ENCODE measurements around the gene PPFIA1.
A peak's percentile ranks its signal among the peaks of the same experiment; 100 is the strongest.

Gene PPFIA1

GRCh38 chr11:70414341-70415100 lies 144.0 kb downstream of the PPFIA1 start:
- no peak for DNase-seq (ENCODE audit: low read depth in 2 of 2)

DNA sequence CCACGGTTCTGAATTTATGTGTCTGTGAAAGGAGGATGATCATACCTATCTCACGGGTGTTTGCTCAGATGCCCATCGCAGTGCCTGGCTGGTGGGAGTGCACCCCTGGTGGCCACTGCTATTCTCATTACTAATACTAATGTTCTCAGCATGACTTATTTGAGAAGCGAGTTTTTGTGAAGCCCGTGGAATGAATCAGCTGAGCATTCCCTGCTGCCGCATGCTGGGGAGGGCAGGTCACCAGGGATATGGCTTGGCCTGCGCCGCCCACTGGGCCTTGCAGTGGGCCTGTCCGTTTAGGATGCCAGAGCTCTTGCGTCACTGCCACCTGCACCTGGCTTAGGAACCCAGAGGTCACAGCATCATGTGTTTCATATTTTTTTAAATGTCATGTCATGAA lies 144.7 kb downstream of the PPFIA1 start:
- no peak for DNase-seq (ENCODE audit: low read depth in 2 of 2)

DNA sequence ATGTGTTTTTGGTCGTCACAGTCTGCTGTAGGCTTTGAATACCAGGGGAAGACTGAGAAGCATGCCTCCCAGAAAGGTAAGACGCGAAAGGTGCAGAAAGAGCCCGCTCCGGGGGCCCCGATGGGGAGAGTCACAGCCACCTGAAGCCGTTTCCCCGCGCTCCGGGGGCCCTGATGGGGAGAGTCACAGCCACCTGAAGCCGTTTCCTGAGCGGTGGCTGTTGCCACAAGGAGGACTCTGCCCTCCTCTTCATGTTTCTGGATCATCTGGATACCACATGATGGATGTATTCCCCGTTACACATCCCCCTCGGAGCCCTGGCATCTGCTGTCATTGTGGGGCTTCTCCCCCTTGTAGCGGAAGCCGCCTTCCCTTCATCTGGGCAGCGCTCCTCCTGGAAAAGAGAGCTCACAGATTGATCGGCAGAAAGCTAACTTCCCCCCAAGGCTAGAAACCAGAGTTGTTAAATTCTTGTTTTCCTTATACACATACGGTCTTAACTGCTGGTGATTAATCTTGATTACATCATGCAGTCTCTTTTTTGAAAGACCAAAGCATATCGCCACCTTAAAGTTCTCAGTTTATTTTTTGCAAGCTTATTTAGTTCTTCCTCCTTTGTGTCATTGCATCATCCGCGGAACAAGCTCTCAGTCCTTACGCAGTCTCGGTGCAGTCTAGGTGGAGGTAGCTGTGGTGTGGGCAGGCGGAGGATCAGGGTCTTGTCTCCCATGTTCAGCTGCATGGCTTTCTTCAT lies 145.3 kb downstream of the PPFIA1 start:
- no peak for DNase-seq (ENCODE audit: low read depth in 2 of 2)

DNA sequence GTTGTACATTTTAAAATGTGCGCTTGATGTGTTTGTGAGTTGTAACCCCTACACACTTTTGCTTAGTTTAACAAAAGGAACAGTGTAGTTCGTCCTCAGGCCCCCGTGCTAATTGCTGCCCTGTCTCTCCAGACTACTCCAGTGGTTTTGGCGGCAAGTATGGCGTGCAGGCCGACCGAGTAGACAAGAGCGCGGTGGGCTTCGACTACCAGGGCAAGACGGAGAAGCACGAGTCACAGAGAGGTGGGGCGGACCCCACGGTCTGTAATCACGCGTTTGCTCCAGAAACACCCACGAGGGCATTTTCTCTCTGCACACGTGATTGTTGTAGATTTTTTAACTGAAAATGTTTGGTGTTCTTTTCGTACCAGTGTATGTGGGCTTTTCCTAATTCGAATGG lies 146.4 kb downstream of the PPFIA1 start:
- DNase-seq (ENCODE audit: low read depth in 2 of 2): no peak

GRCh38 chr11:70418130-70418529 lies 147.6 kb downstream of the PPFIA1 start:
- no peak for DNase-seq (ENCODE audit: low read depth in 2 of 2)

DNA sequence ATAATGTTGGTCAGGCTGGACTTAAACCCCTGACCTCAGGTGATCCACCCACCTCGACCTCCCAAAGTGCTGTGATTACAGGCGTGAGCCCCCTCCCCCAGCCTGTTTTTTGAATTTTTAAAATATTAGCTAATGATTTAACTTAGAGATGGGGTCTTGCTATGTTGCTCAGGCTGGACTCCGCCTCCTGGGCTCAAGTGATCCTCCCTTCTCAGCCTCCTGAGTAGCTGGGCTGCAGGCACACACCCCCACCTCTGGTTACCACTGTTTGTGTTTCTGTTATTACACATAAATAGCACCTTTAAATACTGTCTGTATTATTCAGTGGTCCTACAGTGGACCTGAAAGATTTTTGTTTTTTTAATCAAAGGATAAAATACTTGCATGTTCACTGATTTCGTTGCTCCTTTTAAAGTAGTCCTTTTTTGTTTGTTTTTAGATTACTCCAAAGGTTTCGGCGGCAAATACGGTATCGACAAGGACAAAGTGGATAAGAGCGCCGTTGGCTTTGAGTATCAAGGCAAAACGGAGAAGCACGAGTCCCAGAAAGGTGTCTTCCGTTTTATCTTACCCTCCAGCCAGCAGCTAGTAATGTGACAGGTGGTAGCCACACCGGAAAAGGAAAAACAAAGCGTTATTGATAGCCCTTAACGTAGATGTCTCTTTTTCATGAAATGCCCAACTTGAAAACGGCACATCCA lies 149.0 kb downstream of the PPFIA1 start:
- DNase-seq (ENCODE audit: low read depth in 2 of 2): no peak

DNA sequence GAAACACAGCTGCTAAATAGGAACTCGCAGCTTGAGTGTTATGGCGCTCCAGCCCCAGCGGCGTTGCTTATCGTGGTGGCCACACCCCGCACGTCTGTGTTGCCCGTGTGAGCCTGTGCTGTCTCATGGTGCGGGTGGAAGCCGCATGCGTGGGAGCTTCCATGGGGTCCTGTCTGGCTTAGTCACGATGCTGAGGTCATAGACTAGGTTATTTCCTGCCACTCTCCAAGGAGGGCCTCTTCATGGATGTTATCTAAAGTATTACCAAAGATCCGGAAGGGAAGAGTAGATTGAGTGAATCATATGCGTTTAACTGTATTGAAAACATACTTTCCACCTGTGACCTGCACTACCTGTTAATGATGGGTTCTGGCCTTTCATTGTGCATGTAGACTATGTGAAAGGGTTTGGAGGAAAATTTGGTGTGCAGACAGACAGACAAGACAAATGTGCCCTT lies 149.5 kb downstream of the PPFIA1 start:
- DNase-seq (ENCODE audit: low read depth in 2 of 2): no peak

- DNase-seq (ENCODE audit: low read depth in 2 of 2): no peak
Measured at GRCh38 chr11:70420496-70420895, 150.0 kb downstream of the PPFIA1 start.

- no peak for DNase-seq (ENCODE audit: low read depth in 2 of 2)
Measured at GRCh38 chr11:70421123-70421522, 150.6 kb downstream of the PPFIA1 start.

DNA sequence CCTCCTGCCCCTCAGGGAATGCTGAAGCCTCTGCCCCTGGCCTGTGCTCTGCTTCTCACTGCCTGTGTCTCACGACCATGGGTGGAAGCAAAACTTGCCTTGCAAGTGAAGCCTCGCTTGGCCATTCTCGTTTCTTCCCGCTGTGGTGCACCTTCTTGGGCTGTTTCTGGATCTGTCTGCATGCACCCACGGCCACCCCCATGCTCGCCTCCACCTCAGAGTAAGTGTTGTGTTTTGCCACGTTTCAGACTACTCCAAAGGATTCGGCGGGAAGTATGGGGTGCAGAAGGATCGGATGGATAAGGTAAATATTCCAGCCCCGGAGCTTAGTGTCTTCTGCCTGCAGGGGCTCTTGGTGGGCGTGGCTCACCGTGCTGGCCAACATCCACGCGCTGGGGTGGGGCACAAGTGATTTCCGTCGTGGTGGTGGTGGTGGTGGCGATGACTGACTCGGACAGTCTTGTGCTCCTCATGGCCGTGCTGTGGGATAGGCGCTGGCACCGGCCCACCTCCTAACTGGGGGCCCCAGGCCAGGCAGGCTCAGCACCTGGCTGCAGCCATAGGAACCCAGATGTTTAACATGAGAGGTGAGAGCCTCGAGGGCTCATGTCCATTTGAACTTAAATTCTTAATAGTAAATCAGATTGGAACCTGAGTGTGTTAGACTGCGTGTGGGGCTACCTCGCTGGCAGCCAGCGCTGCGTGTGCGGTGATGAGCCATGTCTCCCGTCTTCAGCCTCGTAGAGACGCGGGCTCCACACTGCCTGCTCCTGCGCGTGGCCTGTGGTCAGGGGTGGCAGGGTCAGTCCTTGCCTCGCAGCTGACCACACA lies 152.4 kb downstream of the PPFIA1 start:
- no peak for DNase-seq (ENCODE audit: low read depth in 2 of 2)

DNA sequence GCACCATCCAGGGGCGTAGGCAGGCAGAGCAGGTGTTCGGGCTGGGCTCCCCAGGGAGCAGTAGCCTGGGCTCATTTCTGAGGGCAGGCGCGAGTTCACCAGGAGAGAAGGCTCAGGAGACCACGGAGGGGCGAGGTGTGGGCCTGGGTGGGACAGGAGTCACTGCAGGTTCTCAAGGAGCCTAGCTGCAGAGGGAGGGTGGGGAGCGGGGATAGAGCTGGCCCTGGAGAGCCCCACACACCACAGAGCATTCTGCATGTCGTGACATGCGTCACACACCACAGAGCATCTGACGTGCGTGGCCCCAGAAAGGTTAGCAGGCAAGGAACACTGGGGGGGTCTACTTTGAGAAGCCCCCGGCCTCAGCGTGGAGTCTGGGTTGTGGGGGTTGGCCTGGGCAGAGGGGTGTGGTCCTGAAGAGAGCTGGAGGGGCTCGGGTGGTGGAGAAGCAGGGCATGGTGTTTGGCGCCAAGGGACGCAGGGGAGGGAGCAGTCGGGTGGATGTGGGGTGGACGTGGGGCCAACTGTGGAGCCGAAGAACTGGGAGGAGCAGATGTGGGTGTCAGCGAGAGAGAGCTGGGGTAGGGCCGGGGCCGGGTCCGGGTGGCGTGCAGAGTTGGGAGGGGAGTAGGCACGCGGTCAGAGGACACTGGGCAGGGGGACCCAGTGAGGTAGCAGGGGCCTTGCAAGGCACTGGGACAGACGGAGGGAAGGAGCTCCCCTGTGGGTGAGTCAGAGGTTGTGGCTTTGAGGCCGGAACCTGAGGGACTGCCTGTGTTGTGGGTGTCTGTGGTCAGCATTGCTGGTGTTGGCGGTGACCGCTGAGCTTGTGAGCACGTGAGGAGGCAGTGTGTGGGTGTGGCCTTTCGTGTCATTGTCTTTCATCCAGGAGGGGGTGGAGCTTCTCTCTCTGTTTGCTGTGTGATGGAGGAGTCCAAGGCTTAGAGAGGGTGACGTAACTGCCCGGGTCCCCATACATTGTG lies 153.3 kb downstream of the PPFIA1 start:
- peak in 1 of 2 donors; percentile 34 for DNase-seq (ENCODE audit: low read depth in 2 of 2)

DNA sequence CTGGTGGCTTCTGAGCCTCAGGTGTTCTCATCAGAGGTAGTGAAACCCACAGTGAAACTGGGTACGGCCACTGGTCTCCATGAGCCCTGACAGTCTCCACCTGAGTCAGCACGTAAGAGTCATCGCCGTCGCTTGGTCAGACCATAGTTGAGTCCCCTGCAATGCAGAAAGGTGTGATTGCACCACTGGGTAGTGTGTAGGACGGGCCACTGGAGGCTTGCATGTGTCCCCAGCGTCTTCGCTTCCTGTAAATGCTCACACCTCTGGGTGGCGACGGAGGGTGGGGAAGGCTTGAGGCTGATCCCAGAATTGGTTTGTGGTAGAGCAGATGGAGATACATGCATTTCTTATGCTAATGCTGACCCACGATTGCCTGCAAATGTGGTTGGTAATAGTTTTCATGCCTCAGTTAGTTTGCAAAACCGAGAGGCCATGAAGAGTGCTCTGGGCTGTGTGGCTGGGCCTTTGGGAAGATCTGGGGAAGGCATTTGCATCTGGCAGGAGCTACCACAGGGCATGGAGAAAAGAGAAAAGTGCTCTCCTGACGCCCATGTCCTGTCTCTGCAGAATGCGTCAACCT lies 154.4 kb downstream of the PPFIA1 start:
- DNase-seq (ENCODE audit: low read depth in 2 of 2): no peak

GRCh38 chr11:70427436-70427835 lies 156.9 kb downstream of the PPFIA1 start:
- DNase-seq (ENCODE audit: low read depth in 2 of 2): no peak

DNA sequence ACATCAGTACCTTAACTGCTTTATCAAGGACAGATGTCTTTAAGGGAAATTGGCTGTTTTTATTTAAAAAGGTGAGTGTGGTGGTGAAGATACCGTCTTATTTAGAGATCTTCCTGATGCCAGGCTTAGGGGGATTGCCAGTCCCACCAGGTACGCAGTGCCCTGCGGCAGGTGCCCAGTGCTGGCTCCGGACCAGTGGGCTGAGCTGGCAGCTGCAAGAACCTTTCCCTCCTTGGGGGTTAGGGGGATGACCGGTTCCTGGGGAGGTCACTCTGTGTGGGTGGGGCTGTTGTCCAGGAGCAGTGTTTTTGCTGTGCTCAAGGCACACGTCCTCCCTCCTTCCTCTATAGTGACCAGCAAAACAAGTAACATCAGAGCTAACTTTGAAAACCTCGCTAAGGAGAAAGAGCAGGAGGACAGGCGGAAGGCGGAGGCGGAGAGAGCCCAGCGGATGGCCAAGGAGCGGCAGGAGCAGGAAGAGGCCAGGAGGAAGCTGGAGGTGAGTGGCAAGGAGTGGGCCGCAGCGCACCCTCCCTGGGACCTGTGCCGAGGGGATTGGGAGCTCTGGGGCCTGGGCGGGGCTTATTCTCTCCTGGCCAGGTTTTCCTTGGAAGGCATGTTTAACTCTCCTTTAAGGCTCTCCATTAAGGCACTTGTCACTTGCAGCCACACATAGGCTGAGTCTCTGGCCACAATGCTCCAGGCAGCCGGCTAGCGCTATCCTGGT lies 158.4 kb downstream of the PPFIA1 start:
- no peak for DNase-seq (ENCODE audit: low read depth in 2 of 2)

DNA sequence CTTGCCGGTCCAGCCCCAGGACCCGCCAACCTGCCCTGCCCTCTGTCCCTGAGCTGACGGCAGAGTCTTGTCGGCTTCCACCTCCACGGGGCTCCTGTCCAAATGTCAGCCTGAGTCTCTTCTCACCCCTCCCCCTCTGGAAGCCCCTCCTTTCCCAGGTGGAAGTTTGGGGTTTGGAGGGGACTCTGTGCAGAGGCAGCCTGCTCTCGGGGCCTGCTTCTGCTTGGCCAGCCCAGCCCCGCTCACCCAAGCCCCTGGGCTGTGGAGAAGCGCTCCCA lies 158.9 kb downstream of the PPFIA1 start:
- DNase-seq (ENCODE audit: low read depth in 2 of 2): no peak

DNA sequence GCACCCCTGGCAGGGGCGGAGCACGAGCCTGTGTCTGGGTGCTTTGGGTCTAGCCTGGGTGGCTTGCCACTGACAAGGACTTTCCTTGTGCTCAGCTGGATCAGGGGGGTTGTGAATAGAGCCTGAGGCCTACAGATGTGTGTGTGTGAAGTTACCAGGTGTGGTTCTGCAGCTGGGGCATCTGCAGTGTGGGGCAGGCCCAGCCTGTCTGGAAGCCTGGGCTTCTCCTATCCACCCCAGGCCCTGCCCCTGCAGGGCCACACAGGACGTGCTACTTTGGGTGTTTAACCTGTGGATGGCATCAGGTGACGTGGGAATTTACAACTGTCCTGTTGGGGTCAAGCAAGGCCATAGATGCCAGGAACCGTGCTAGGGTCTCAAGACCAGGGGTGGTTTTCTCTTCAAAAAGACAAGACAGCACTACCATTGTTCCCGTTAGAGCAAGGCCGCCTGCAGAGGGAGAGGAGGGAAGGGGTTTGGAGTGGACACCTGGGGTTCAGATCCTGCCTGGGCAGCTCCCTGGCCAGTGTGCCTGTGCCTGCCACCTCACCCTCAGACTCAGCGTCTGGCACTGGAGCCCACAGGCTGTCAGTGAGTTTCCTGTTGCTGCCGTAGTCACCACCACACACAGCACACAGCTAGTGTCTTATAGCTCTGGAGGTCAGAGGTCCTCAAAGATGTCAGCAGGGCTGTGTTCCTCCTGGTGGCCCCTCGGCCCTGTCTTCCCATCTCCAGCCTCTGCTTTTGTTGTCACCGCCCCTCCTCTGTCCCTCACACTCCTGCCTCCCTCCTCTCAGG lies 159.4 kb downstream of the PPFIA1 start:
- DNase-seq (ENCODE audit: low read depth in 2 of 2): no peak

- DNase-seq (ENCODE audit: low read depth in 2 of 2): no peak
Measured at GRCh38 chr11:70430671-70431574, 160.4 kb downstream of the PPFIA1 start.

GRCh38 chr11:70431611-70432010 lies 161.1 kb downstream of the PPFIA1 start:
- no peak for DNase-seq (ENCODE audit: low read depth in 2 of 2)
